ENCODE measurements around the gene GPANK1. TPM values are rescaled to one million over a fixed set of nuclear protein-coding genes. Genes with fewer than 3 reads are reported as not detected.
A peak's percentile ranks its signal among the peaks of the same experiment; 100 is the strongest.

GPANK1 gene
- total and polyA plus RNA-seq, 7 donors = 13.6 to 49.7 (median 22.6) TPM

GRCh38 chr6:31701666-31702404, 37.0 kb upstream of the GPANK1 start:
- Histone ChIP-seq H3K4me1 (peaks cover 32% of the 10 kb centered on the region), H3K36me3 (ENCODE audit: insufficient read depth in 1 of 2, low read depth in 1 of 2) (peaks cover 0 to 46% of the 10 kb centered on the region in 2 donors), H3K27ac (peak overlapping the region; percentile 98), H3K4me3 (peak overlapping the region; percentile 78), H3K9me3 (no peaks in the 10 kb centered on the region), H3K27me3 (ENCODE audit: insufficient read depth in 3 of 3, low read length in 2 of 3) (no peaks in the 10 kb centered on the region)
- DNase-seq (peak; percentile 64 to 91), ATAC-seq (peak; percentile 48 to 76 (median 69))
- intact Hi-C loops (cut with DNase I) = no loop called here
- 5 to 6% (median 6%) methylated on average over 7 of the region's 7 CpGs for WGBS, 3 donors
- TF ChIP-seq, protein P1, sequence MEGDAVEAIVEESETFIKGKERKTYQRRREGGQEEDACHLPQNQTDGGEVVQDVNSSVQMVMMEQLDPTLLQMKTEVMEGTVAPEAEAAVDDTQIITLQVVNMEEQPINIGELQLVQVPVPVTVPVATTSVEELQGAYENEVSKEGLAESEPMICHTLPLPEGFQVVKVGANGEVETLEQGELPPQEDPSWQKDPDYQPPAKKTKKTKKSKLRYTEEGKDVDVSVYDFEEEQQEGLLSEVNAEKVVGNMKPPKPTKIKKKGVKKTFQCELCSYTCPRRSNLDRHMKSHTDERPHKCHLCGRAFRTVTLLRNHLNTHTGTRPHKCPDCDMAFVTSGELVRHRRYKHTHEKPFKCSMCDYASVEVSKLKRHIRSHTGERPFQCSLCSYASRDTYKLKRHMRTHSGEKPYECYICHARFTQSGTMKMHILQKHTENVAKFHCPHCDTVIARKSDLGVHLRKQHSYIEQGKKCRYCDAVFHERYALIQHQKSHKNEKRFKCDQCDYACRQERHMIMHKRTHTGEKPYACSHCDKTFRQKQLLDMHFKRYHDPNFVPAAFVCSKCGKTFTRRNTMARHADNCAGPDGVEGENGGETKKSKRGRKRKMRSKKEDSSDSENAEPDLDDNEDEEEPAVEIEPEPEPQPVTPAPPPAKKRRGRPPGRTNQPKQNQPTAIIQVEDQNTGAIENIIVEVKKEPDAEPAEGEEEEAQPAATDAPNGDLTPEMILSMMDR (IDR thresholded peaks at IDR 0.05) = no peak

DNA sequence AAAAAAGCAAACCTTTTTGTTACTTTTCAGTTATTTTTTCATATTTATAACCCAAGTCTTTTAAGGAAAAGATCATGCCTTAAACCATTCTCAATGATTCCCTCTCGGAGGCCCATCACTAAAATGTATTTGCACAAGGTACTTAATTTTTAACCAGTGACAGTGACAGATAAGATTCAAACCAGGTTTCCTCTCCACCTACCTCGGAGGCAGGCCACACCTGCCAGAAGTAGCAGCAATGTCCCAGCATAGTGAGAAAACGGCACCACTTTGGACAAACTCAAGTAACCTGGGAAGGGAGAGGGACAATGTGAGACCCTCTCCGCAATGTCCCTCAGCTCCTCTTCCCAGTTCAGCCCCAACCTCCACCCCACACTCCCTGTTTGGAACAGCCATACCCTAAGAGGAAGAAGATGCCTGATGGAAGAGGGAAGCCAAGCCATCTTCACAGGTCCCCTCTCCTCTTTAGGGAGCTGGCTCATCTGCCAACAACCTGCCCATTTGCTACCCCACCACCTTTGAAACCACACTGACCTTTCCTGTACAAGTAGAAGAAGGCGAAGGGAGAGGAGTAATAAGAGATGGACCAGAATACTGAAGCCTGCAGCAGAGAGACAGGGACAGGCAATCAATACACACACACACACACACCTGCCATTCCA, 36.1 kb upstream of the GPANK1 start:
- 85 to 96% (median 89%) methylated on average over 5 of the region's 5 CpGs for WGBS, 3 donors
- Histone ChIP-seq H3K4me1 (peaks cover 32% of the 10 kb centered on the region), H3K36me3 (ENCODE audit: insufficient read depth in 1 of 2, low read depth in 1 of 2) (peaks cover 0 to 55% of the 10 kb centered on the region in 2 donors), H3K4me3 (peak overlapping the region; percentile 78), H3K9me3 (no peaks in the 10 kb centered on the region), H3K27ac (peak overlapping the region; percentile 98), H3K27me3 (ENCODE audit: insufficient read depth in 3 of 3, low read length in 2 of 3) (no peaks in the 10 kb centered on the region)
- intact Hi-C loops (cut with DNase I) = no loop called here
- ATAC-seq (no peak), DNase-seq (no peak)
- TF ChIP-seq, protein P1 (IDR thresholded peaks at IDR 0.05) = no peak

DNA sequence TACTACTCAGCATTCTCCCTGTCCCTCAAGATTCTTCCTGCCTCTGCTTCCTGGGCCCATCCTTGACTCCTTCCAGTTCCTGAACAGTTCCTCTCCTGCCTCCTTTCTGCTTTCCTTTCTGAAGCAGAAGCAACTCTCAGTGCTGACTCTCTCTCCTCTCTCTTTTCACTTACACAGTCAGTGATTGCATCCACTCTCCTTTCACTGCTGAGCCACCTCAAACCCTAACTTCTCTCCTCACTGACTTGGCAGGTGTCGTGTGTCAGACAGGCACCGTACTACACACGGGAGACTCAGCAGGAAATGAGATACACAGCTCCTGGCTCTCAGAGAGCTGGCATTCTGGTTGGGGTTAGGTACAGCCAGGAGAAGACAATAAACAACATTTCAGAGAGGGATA, 32.8 kb upstream of the GPANK1 start:
- TF ChIP-seq, protein P1 (IDR thresholded peaks at IDR 0.05) = no peak
- Histone ChIP-seq H3K36me3 (ENCODE audit: insufficient read depth in 1 of 2, low read depth in 1 of 2) (peaks cover 0 to 88% of the 10 kb centered on the region in 2 donors), H3K4me1 (peaks cover 27% of the 10 kb centered on the region), H3K27ac (peak overlapping the region; percentile 25), H3K4me3 (no peak overlapping the region), H3K9me3 (no peaks in the 10 kb centered on the region), H3K27me3 (ENCODE audit: insufficient read depth in 3 of 3, low read length in 2 of 3) (no peaks in the 10 kb centered on the region)
- 8 to 15% (median 15%) methylated on average over 3 of the region's 3 CpGs for WGBS, 3 donors
- intact Hi-C loops (cut with DNase I) = no loop called here
- ATAC-seq = peak in 1 of 4 donors; percentile 20
- no peak for DNase-seq

GRCh38 chr6:31693535-31693934, 28.7 kb upstream of the GPANK1 start:
- ATAC-seq = no peak
- DNase-seq = no peak
- Histone ChIP-seq H3K4me1 (peaks cover 7% of the 10 kb centered on the region), H3K27me3 (ENCODE audit: insufficient read depth in 3 of 3, low read length in 2 of 3) (no peaks in the 10 kb centered on the region), H3K9me3 (no peaks in the 10 kb centered on the region), H3K27ac (no peak overlapping the region), H3K36me3 (ENCODE audit: insufficient read depth in 1 of 2, low read depth in 1 of 2) (peaks cover 12 to 99% of the 10 kb centered on the region in 2 donors), H3K4me3 (no peak overlapping the region)
- WGBS, 3 donors = 88 to 93% (median 89%) methylated on average over 6 of the region's 6 CpGs
- TF ChIP-seq, protein P1 (IDR thresholded peaks at IDR 0.05) = no peak
- intact Hi-C loops (cut with DNase I) = no loop called here
